RPMI7951 (cell line): ENCODE data around the gene CCDC179. TPM values are rescaled to one million over a fixed set of nuclear protein-coding genes. Genes with fewer than 3 reads are reported as not detected.

Experiments used
- DNase-seq: peaks from one replicate; pipeline ENCODE4 v3.0.0-alpha.2; 2012; ENCODE audit warnings: low read depth
- total RNA-seq: library from RNA; depleted of rRNA; stranded (reverse); fragments of >200 nt; shearing (Covaris generic); gene quantifications from 2 replicates; pipeline ENCODE4 v1.2.3, GENCODE V29; 2014; rRNA removed

Gene CCDC179
- not detected in 2 replicates for total RNA-seq

DNA sequence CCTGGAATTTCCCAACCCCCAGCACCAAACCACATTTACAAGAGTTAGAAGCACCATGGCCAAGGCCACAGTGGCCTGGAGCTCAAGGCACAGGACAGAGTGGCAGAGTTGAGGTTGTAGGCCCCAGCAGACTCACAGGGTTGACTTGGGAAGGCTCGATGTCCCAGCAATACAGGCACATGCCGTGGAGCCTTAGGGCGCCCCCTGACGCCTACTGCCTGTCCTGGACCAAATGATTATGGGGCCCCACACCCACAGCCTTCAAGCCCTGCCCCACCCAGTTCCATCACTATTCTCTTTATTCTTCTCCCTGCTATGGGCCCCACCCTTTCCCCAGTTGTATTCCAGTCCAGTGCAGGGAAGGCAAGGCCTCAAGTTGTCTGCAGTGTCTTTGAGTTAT, at the start of gene CCDC179:
TSS of gene CCDC179 (minus strand) at position 234 of the 400 bp plus-strand sequence. CDS start at position 181, 53 bp downstream.
- DNase-seq, result no peak

DNA sequence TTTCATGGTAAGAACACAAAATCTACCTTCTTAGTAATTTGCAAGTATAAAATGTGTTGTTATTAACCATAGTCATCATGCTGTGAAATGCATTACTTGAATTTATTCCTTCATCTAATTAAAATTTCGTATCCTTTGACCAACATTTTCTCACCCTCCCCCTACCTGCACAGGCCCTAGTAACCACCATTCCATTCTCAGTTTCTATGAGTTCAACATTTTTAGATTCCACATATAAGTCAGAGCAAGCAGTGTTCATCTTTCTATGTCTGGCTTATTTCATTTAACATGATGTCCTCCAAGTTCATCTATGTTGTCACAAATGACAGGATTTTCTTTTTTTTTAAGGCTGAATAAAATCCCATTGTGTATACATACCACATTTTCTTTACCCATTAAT, 43.5 kb upstream of the CCDC179 start:
- DNase-seq, result no peak

DNA sequence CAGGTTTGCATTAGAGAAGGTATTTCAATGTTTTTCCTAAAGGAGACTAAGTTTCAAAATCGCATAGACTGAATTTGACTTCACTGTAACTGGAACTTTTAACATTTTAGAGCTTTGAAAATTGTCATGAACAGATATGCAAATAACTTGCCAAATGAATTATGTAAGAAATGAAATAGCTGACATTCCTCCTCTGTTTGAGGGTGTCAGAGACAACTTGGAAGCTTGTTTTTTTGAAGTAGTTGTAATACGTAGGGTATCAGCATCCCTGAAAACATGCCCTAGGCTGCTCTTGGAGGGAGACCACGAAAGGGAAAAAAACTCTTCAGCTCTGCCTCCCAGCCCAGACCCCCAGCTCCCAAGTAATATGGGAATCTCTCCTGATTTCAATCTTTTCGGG, 41.3 kb upstream of the CCDC179 start:
- DNase-seq, result no peak

DNA sequence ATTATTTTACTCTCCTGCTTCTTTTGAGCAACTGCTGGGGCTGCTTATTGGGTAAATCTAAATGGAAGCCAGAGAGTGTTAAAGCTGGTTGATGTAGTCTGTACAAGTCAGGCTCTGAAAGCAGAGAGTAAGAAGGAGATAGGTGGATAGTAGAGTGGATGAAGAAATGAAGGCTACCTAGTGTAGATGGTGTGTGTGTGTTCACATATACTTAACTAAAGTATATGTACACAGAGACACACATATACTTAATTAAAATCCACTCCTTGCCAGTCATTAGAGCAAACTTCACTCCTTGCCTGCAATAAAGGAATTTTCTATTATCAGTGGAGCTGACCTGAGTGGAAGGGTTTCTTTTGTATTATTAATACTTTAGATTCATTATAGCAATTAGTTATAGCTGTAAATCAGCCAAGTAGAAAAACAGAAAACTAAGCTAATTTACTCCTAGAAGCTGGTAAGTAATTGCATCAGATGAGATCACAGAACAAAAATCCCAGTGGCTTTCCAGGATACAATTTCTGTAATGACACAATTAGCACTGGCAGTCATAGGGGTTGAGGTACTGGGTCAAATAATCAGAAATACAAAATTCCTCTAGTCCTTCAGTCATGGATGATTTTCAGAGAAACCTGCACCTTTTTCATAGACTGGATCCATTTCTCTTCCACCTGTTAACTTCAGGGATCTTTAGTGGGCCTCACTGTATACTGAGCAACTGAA, 40.7 kb upstream of the CCDC179 start:
- DNase-seq, result no peak

DNA sequence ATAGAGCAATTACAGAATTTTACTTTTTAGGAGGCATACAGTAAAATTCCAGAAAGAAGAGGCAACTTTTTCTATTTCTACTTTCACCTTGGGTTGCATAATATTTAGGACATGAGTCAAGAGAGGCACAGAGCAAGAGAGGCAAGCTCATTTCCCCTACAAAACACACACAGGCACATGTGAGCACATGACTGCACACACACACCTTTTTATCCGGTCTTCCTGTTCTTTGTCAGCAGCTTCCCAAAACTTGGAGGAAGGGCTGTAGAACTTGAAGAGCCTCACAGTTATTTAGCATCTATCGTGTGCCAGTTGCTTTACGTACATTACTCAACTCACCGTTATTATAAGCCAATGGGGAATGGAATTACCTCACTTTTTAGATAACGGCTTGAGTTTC, 37.8 kb upstream of the CCDC179 start:
- DNase-seq, result no peak

DNA sequence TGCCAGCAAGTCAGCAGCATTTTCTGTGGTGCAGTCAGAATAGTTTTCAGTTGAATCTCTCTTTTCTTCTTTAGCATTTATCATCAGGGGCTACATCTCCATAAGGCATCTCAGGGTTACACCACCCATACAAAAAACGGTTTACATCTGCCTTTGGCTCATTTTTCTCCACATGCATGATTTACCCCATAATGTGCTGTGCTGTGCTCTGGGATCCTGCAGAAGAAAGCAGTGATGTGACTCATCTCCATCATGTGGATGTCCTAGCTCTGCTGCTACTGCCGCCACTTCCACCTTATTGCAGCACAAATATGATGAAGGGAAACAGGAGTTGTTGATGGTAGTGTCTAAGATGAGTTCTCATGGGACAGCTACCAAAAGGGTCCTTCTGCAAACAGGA, 30.0 kb upstream of the CCDC179 start:
- no peak for DNase-seq

DNA sequence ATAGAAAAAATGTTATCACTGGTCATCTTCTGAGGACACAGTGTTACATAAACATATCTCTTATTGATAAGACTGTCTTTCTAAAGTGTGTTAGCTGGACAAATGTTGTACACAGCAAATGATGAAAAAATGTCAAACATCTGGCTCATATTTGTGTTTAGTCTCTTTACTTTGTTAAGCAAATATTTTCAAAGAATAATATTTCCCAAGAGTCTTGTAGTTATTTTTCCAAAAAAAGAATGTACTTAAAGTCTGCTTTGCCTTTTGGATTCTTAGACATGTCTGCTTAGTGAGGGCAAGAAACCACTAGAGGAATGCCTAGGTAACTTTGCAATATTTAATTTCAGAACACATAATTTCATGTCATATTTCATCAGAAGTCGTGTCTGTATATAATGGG, 23.9 kb upstream of the CCDC179 start:
- no peak for DNase-seq

DNA sequence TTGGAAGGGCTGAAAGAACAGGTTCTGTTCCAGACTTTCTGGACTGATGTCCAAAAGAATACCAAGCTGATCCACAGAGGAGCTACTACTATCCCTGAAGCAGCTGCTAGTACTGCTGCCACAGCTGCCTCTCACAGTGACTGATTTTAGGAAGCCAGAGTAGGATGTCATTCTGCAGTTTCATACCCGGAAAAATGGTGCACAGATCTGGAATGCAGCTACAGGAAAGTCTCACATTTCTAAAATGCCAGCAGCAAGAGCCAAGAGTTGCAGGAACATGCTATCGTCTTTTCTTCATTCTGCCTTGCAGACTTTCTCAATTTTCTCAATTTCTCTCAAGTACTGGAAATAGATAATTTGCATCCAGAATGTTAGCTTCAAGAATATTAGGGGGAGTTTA, 19.4 kb upstream of the CCDC179 start:
- DNase-seq, result no peak

DNA sequence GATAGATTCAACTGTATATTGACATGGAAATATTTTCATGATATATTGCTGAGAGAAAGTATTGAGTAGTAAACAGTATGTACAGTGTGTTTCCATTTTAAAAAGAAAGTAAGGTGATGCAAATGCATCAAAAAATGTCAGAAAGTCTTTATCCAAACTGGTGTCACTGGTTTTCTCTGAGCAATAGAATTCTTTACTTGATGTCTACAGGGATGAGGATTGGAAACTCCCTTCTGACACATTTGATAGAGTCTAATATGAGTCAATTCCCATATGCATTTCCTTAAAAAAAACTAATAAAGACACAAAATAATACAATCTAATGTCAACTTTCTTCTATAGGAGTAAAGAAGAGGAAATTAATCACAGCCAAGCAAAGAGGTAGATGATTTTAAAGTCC, 18.3 kb upstream of the CCDC179 start:
- no peak for DNase-seq

DNA sequence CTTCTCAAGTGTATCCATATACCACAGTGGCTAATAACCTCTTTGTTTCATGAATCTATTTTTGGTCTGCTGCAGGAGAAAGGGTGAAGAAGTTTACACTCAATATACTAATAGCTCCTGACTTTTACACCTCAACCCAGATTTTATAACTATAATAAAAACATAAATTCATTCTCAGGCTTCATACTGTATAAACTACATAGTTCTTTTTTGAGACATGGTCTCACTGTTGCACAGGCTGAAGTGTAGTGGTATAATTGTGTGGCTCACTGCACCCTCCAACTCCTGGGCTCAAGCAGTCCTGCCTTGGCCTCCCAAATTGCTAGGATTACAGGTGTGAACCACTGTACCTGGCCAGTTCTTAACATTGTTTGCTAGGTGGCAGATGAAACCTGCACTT, 17.8 kb upstream of the CCDC179 start:
- no peak for DNase-seq

DNA sequence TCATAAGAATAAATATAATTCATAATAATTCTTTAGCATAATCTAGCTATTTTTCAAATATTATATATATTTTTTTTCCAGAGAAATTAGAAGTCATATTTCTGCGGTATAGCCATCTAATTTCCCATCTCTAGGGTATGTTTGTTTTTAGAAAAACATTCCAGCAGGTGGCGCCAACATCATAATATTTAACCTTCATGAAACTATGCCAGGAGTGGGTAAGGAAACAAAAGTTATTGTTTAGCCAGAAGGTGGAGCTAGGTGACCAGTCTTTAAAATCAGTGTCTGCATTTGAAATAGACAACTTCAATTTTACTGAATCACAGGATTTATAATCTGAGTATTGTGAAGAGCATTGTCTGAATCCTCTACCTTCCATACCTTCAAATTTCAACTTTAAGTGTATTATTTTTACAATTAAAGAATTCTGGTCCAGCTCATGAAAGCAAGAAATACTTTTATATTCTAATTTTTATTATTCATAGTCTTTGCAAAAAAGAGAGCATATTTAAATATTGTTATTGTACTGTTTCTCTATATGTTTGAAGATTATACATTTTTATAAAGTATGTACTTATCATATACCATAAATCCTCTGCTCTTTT, 15.7 kb upstream of the CCDC179 start:
- peak; percentile 73 for DNase-seq

DNA sequence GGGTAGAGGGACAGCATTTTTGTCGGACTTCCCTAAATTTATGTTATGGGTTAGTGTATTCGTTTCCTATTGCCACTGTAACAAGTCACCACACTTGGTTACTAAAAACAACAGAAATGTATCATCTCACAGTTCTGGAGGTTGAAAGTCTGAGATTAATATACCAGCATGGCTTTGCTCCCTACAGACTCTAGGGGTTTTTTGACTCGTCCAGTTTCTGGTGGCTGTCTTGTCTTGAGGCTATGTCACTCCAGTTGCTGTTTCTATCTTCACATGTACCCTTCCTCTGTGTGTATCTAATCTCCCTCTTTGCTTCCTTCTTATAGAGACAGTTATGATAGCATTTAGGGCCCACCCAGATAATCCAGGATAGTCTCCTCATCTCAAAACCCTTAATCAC, 9.1 kb upstream of the CCDC179 start:
- DNase-seq, result no peak

DNA sequence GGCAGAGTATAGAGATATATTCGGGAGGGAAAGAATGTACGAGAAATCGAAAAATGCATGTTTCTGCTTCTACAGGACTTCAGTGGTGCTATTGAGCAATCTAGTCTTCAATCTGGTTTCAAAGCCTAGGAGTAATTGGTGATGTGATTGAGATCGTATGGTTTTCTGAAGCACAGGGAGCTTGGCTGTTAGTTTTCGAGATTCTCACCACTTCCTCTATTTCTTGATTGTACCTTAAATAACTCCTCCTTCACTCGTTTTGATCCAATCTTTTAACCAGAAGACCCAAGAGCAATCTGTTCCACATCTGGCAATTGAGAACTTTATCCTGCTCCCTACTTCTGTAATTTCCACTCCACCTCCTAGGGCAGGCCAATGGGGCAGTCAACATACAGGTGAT, 518 bp downstream of the CCDC179 start:
- DNase-seq, result no peak

DNA sequence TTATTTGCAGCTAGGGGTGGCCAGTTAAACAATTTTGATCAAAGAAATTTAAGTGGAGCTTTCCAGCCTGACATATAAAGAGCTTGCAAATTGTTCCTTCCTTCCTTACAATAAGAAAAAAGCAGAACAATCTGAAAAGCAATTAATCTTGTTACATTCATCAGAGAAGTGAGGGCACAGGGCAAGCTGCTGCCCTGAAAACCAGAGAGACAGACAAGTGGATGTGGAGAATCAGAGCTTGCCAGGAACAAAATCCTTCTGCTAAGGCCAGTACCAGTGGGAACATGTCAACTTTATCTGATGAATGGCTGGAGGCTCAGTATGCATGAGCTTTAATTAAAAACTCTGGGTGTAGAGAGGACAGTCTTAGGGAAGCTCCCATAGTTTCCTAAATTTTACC, 8.8 kb downstream of the CCDC179 start:
- DNase-seq, result no peak

DNA sequence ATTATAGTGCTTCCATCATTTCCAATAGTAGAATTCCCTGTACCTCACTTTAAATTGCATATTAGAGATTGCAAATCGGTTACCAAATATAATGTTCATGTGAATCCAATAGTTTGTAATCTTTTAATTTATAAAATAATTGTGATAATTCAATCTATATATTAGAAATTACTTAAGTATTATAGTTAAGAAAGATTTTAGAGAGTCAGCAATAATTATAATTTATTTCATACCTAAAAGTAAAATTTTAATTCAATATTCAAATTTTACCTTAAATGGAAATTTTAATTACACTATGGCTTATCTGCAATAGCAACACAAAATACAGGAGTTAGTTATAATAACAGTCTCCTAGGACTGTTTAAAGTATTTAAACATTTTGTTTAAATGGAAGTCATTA, 13.5 kb downstream of the CCDC179 start:
- DNase-seq, result no peak

DNA sequence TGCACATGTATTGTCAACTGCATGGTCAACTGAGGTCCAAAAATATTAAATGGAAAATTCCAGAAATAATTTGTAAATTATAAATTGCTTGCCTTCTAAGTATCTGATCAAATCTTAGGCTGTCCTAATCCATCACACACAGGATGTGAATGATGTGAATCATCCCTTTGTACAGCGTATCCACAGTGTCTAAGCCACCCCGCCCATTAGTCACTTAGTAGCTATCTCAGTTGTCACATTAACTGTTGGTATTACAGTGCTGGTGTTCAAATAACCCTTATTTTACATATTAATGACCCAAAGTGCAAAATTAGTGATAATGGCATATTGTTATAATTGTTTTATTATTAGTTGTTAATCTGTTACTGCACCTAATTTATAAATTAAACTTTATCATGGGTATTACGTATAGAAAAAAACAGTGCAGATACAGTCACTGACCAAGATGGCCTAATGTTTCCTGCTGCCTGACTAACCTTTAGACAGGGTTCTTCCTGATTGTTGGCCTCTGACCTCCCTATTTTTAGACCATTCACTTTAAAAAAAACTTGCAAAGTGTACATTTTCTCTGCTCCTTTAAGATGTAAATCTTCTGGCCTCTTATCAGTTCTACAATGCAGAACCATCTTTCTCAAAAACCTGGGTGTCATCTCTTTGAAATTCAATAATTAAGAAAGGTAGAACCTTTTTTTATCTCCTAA, 27.8 kb downstream of the CCDC179 start:
- peak; percentile 2 for DNase-seq

DNA sequence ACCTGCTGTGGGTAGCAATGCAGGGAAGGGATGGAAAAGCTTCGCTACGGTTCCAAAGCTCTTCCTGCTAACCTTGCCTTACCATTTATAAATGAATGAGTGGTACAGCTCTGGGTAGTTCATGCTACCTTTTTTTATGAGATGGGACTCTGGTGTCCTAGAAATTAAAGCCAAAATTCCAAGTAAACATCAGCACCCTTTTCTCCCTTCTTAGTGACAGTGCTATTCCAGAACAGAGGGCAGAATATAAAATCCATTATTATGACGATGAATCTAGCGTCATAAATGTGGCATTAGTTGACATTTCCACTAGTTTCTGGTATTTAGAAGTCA, 30.2 kb downstream of the CCDC179 start:
- DNase-seq, result no peak

DNA sequence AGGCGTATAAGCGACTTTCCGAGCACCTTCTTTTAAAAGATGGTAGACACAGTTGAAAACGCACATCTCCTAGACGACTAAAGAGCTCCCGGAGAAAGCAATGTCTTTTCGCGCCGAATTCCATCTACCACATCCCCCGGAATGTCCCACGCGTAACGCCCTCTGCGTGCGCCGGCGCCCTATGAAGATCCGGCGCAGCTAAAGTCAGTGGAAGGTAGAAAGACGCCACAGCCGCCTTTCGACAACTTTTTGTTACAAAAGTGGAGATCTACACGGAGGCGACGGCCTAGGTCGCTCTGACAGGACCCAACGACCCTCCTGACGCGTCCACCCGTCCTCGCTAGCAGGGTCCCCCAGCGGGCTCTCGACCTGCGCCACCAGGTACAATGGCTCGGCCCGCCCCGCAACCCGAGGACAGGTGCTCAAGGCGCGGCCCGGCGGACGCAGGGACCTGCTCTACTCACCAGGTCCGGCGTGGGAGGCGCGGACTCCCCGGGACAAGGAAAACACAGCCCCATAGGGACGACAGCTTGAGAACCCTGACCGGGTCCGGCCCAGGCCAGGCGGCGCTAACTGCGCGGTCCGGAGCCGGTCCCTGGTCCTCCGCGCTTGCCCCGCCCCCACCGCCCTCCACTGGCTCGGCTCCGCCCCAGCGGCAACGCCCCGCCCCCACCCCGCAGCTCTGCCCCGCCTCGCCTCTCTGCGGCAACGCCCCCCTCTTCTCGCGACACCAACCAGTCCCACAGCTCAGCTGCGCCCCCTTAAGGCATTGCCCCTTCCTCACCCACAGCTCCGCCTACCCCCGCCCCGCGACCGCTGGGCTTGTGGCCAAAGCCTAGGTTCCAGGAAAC, 30.8 kb downstream of the CCDC179 start, which contains the start of gene SVIP:
TSS of gene SVIP (minus strand) at position 571 of the 851 bp plus-strand sequence. CDS start at position 518, 53 bp downstream.
- DNase-seq, result peak; percentile 77

DNA sequence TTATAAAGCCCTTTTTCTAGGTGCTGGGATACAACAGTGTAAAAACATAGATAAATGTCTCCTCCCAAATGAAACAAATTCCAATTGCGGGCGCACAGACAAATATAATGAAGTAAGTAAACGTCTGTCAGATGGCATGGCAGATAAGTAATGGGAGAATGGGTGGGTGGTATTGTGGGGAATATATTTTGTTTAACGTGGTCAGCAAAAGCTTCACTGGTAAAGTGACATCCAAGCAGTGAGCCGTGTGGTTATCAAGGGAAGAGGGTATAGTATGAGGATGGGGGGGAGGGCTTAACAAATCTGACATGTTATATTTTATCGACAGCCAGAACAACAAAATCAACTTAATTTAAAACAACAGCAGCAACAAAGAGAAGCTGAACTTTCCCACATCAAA, 31.9 kb downstream of the CCDC179 start:
- DNase-seq, result no peak

DNA sequence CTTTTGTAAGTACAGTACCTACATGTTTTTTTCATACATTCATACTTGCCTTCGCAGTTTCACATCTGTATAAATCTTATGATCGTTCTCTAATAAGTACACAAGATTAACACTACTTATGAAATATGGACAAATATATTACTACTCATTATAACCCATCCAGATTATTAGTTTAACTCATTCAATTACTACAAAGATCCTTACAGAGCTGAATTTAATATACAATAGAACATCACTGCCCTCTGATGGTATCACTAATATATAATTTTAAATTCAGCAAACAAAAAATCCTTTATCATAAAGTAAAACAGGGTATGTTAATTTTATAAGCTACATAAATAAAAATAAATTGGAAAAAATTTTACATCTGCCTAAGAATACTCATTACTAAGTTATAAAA, 38.1 kb downstream of the CCDC179 start:
- no peak for DNase-seq

DNA sequence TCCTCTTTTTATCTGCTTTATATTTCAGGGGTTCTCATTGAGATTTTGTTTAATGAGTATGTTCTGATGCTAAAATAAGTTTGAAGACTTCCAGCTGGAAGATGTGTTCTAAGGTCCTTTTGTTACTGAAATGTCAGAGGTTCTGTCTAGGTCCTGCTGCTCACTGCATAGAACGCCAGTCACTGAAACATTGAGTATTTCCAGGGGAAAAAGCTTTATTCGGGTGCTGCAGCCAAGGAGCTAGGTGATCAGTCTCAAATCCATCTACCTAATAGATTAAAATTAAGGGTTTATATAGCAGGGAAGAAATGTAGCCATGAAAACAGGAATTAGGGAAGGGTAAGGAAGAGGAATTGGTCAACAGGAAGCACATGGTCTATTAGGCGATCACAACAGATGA, 50.4 kb downstream of the CCDC179 start:
- DNase-seq, result no peak

DNA sequence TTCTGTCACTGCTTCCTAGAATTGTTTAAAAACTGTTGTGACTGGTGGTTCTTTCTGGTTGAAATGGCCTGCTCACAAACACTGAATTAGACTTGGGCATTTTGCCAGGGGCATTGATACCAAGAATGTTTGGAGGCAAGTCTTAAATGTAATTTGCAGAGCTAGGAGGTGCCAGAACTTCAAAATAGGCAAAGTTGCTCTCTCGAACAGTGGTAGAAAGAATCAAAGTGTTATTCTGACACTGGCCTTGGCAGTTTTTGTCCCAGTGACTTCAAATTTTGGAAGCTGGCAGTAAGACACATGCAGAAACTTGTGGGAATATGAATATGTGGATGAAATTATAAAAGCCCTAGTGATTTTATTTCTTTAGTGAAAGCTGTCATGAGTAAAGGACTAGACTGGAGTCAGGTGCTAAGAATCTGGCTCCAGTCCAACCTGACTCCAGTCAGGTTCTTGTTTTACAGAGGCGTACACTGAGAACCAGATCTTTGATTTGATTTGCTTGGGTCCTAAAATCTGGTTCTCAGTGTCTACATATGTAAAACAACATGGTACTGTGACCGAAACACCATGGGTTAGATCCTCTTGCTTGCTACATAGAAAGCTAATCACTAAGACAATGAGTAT, 51.6 kb downstream of the CCDC179 start:
- no peak for DNase-seq
